ENCODE measurements around the gene VAV3.
"Not testable (repeated sequence)": the region's sequence is repeated elsewhere in the genome, so short reads cannot be mapped to it uniquely, and the experiment has no call there.

Gene VAV3

GRCh38 chr1:107788206-107789202 is 176.5 kb downstream of the VAV3 start:
- no peak for DNase-seq

GRCh38 chr1:107787299-107787698 is 177.7 kb downstream of the VAV3 start:
- no peak for DNase-seq

- DNase-seq = no peak
Measured at GRCh38 chr1:107786203-107786845, 178.7 kb downstream of the VAV3 start.

- DNase-seq = no peak
Measured at GRCh38 chr1:107785496-107786202, 179.3 kb downstream of the VAV3 start.

GRCh38 chr1:107782217-107782845 is 182.6 kb downstream of the VAV3 start:
- DNase-seq = peak; percentile 11

- no peak for DNase-seq
Measured at GRCh38 chr1:107781245-107781644, 183.7 kb downstream of the VAV3 start.

GRCh38 chr1:107777664-107778047 is 187.3 kb downstream of the VAV3 start:
- DNase-seq = no peak

GRCh38 chr1:107776900-107777663 is 187.9 kb downstream of the VAV3 start:
- DNase-seq = no peak

- DNase-seq = no peak
Measured at GRCh38 chr1:107771377-107771776, 193.6 kb downstream of the VAV3 start.

GRCh38 chr1:107767156-107767582 is 197.8 kb downstream of the VAV3 start:
- no peak for DNase-seq

GRCh38 chr1:107766533-107766932 is 198.4 kb downstream of the VAV3 start:
- no peak for DNase-seq

- DNase-seq = no peak
Measured at GRCh38 chr1:107762751-107763390, 202.1 kb downstream of the VAV3 start.

GRCh38 chr1:107760065-107760464 is 204.9 kb downstream of the VAV3 start:
- DNase-seq = no peak

GRCh38 chr1:107750364-107750959 is 214.5 kb downstream of the VAV3 start:
- DNase-seq = peak; percentile 2

GRCh38 chr1:107748531-107748930 is 216.4 kb downstream of the VAV3 start:
- no peak for DNase-seq

GRCh38 chr1:107741242-107741641 is 223.7 kb downstream of the VAV3 start:
- DNase-seq = no peak

GRCh38 chr1:107740579-107740978 is 224.4 kb downstream of the VAV3 start:
- no peak for DNase-seq

GRCh38 chr1:107739651-107740050 is 225.3 kb downstream of the VAV3 start:
- no peak for DNase-seq

- no peak for DNase-seq
Measured at GRCh38 chr1:107739201-107739600, 225.8 kb downstream of the VAV3 start.

GRCh38 chr1:107733401-107733800 is 231.6 kb downstream of the VAV3 start:
- DNase-seq = not testable (repeated sequence)

- no peak for DNase-seq
Measured at GRCh38 chr1:107727866-107728265, 237.1 kb downstream of the VAV3 start.

Data from GF-D8 (cell line).